HepG2 (cell line): Measurements from ENCODE around the gene HYOU1. TPM values are rescaled to one million over a fixed set of nuclear protein-coding genes. Genes with fewer than 3 reads are reported as not detected.
A peak's percentile ranks its signal among the peaks of the same experiment; 100 is the strongest.

Source experiments
- AGO2 ChIP-seq: fragments of 200-400 bp; formaldehyde crosslinking; optimal IDR thresholded peaks from 2 replicates; pipeline ENCODE3; 2017; ENCODE audit warnings: mild to moderate bottlenecking, low read depth, low read length, moderate library complexity
- AKAP8 ChIP-seq: sonication (generic); formaldehyde crosslinking; IDR thresholded peaks from 2 replicates; pipeline ENCODE4 v1.5.1; 2020; ENCODE audit warnings: mild to moderate bottlenecking, missing genetic modification reagents
- ARHGAP35 ChIP-seq: sonication (generic); formaldehyde crosslinking; IDR thresholded peaks from 2 replicates; pipeline ENCODE4 v1.9.0; 2022; ENCODE audit warnings: mild to moderate bottlenecking, inconsistent platforms, moderate library complexity, missing genetic modification reagents, borderline replicate concordance
- ARNT ChIP-seq: fragments of 450-650 bp; IDR thresholded peaks from 2 replicates; pipeline ENCODE4 v1.6.1; 2017
- ARNTL ChIP-seq: sonication (generic); formaldehyde crosslinking; IDR thresholded peaks from 2 replicates; pipeline ENCODE4 v1.4.0; 2020; ENCODE audit warnings: mild to moderate bottlenecking, missing genetic modification reagents
- CSRNP2 ChIP-seq: sonication (generic); formaldehyde crosslinking; conservative IDR thresholded peaks from 2 replicates; pipeline ENCODE4 v1.8.0; 2022; ENCODE audit warnings: low read depth, missing genetic modification reagents
- DDIT3 ChIP-seq: sonication (generic); formaldehyde crosslinking; IDR thresholded peaks from 2 replicates; pipeline ENCODE4 v1.4.0; 2020; ENCODE audit warnings: mild to moderate bottlenecking, missing genetic modification reagents
- DNMT1 ChIP-seq: sonication (generic); formaldehyde crosslinking; IDR thresholded peaks from 2 replicates; pipeline ENCODE4 v1.5.1; 2020; ENCODE audit warnings: mild to moderate bottlenecking, missing genetic modification reagents
- GATAD2A ChIP-seq: IDR thresholded peaks from 2 replicates; pipeline ENCODE4 v1.6.1; 2016
- HINFP ChIP-seq: sonication (generic); formaldehyde crosslinking; IDR thresholded peaks from 2 replicates; pipeline ENCODE4 v1.4.0; 2020; ENCODE audit warnings: low read depth, mild to moderate bottlenecking, missing genetic modification reagents
- IRX3 ChIP-seq: sonication (generic); formaldehyde crosslinking; IDR thresholded peaks from 2 replicates; pipeline ENCODE4 v1.8.1; 2023; ENCODE audit warnings: mild to moderate bottlenecking, low read depth, missing genetic modification reagents, borderline replicate concordance
- JUNB ChIP-seq: sonication (generic); formaldehyde crosslinking; IDR thresholded peaks from 2 replicates; pipeline ENCODE4 v1.8.0; 2022; ENCODE audit warnings: missing genetic modification reagents, mild to moderate bottlenecking, borderline replicate concordance
- NCOA1 ChIP-seq: sonication (generic); formaldehyde crosslinking; IDR thresholded peaks from 2 replicates; pipeline ENCODE4 v1.9.0; 2021; ENCODE audit warnings: missing genetic modification reagents
- NCOA2 ChIP-seq: sonication (generic); formaldehyde crosslinking; IDR thresholded peaks from 2 replicates; pipeline ENCODE4 v1.8.0; 2022; ENCODE audit warnings: inconsistent platforms
- NCOR1 ChIP-seq: fragments of 200-600 bp; sonication (generic); IDR thresholded peaks from 2 replicates; pipeline ENCODE4 v1.7.0; 2017; ENCODE audit warnings: antibody characterized with exemption, low read length, borderline replicate concordance
- RCOR2 ChIP-seq: IDR thresholded peaks from 2 replicates; pipeline ENCODE4 v1.6.1; 2016; ENCODE audit warnings: missing biosample characterization, missing genetic modification reagents
- TP53 ChIP-seq: sonication (generic); formaldehyde crosslinking; conservative IDR thresholded peaks from 2 replicates; pipeline ENCODE4 v1.4.0; 2020; ENCODE audit warnings: missing genetic modification reagents
- ZBTB14 ChIP-seq: sonication (generic); formaldehyde crosslinking; IDR thresholded peaks from 2 replicates; pipeline ENCODE4 v1.4.0; 2020; ENCODE audit warnings: missing genetic modification reagents
- ZBTB20 ChIP-seq: sonication (generic); formaldehyde crosslinking; IDR thresholded peaks from 2 replicates; pipeline ENCODE4 v1.8.1; 2023; ENCODE audit warnings: missing genetic modification reagents, low read depth, mild to moderate bottlenecking, borderline replicate concordance
- ZBTB42 ChIP-seq: sonication (generic); formaldehyde crosslinking; IDR thresholded peaks from 2 replicates; pipeline ENCODE4 v1.5.0; 2020; ENCODE audit warnings: mild to moderate bottlenecking, missing genetic modification reagents
- ZNF24 ChIP-seq: fragments of 450-650 bp; IDR thresholded peaks from 2 replicates; pipeline ENCODE4 v1.6.1; 2017; ENCODE audit warnings: antibody characterized with exemption, mild to moderate bottlenecking
- ZNF501 ChIP-seq: sonication (generic); formaldehyde crosslinking; IDR thresholded peaks from 2 replicates; pipeline ENCODE4 v1.5.1; 2020; ENCODE audit warnings: mild to moderate bottlenecking, moderate library complexity, missing genetic modification reagents
- ZNF562 ChIP-seq: sonication (generic); formaldehyde crosslinking; IDR thresholded peaks from 2 replicates; pipeline ENCODE4 v1.8.0; 2022; ENCODE audit warnings: missing genetic modification reagents, borderline replicate concordance
- ZNF746 ChIP-seq: sonication (generic); formaldehyde crosslinking; IDR thresholded peaks from 2 replicates; pipeline ENCODE4 v1.8.0; 2022; ENCODE audit warnings: mild to moderate bottlenecking, missing genetic modification reagents
- polyA plus RNA-seq, 8 experiments: library from polyadenylated mRNA; depleted of rRNA in 3 of 8; stranded (reverse) in 7 of 8; unstranded in 1 of 8; fragments of >200 nt; fragmentation: Illumina TruSeq in 4 of 8; extraction: Trizol in 4 of 8; gene quantifications; 2 replicates each; pipeline versions ENCODE4 v1.2.1 to v1.2.3, GENCODE V29; 2011 to 2016; ENCODE audit warnings: low read depth in 4 of 8, missing spikeins in 1 of 8, mixed read lengths in 1 of 8; ENCODE audit not compliant: insufficient read depth in 1 of 8
- total RNA-seq, 5 experiments: library from RNA; depleted of rRNA; stranded (reverse); fragments of >200 nt; fragmentation: Illumina TruSeq; extraction: Trizol; gene quantifications; 2 replicates each; pipeline ENCODE4 v1.2.3, GENCODE V29; 2016; ENCODE audit warnings: low read depth in 1 of 5

Gene HYOU1
- total and polyA plus RNA-seq, 2 of the 13 experiments (the other 11 are each of a cell fraction or from before 2014, with no cell fraction given), result 127 to 155 TPM

- no peak; the same call in 1 of the 2 replicates for TF ChIP-seq ZBTB20 (CRISPR knock-in tag)
- no peak for TF ChIP-seq NCOA1 (CRISPR knock-in tag)
- no peak for TF ChIP-seq TP53
- TF ChIP-seq ZNF501 (CRISPR knock-in tag), result peak; percentile 35; the same call in 1 of the 2 replicates
- TF ChIP-seq RCOR2, result 0 out of 2 replicates have a peak, but pooled peaks have one; percentile 61
- TF ChIP-seq DNMT1 (CRISPR knock-in tag), result peak; percentile 54; the same call in 1 of the 2 replicates
- TF ChIP-seq ZNF562 (CRISPR knock-in tag), result no peak
- TF ChIP-seq JUNB (CRISPR knock-in tag), result no peak
- TF ChIP-seq GATAD2A (CRISPR knock-in tag), result peak; percentile 73
- TF ChIP-seq ARHGAP35 (CRISPR knock-in tag), result no peak
- TF ChIP-seq IRX3 (CRISPR knock-in tag), result no peak
- no peak for TF ChIP-seq ARNT
- no peak for TF ChIP-seq CSRNP2 (CRISPR knock-in tag)
- peak; percentile 85 for TF ChIP-seq AGO2
- TF ChIP-seq ARNTL (CRISPR knock-in tag), result peak; percentile 56; the same call in 1 of the 2 replicates
- TF ChIP-seq NCOA2, result peak; percentile 54
- TF ChIP-seq ZBTB42 (CRISPR knock-in tag), result no peak
- no peak for TF ChIP-seq DDIT3 (CRISPR knock-in tag)
- peak; percentile 73; the same call in 1 of the 2 replicates for TF ChIP-seq HINFP
- TF ChIP-seq NCOR1, result no peak
- no peak for TF ChIP-seq ZNF24
- no peak; the same call in 1 of the 2 replicates for TF ChIP-seq ZBTB14 (CRISPR knock-in tag)
- no peak; the same call in 1 of the 2 replicates for TF ChIP-seq AKAP8
- peak; percentile 12; the same call in 1 of the 2 replicates for TF ChIP-seq ZNF746 (CRISPR knock-in tag)
These were observed 26.5 kb downstream of the HYOU1 start, which contains the start of gene SLC37A4 (continued) for GRCh38 chr11:119030329-119031047.
